Hepatocyte (in vitro differentiated cells): ENCODE results near the gene PTGDS. TPM values are rescaled to one million over a fixed set of nuclear protein-coding genes. Genes with fewer than 3 reads are reported as not detected.

Experiments
- DNase-seq: peaks from one replicate; pipeline ENCODE4 v3.0.0-alpha.2; 2016; ENCODE audit warnings: low spot score
- H2AFZ ChIP-seq: fragments of 200-600 bp; sonication (generic); 2 replicates; pipeline ENCODE4 v1.6.0; 2016; ENCODE audit warnings: antibody characterized with exemption, mild to moderate bottlenecking
- H3K27ac ChIP-seq: fragments of 200-600 bp; sonication (generic); 2 replicates; pipeline ENCODE4 v1.5.1; 2016; ENCODE audit warnings: mild to moderate bottlenecking
- H3K27me3 ChIP-seq: fragments of 200-600 bp; sonication (generic); 2 replicates; pipeline ENCODE4 v1.6.1; 2016
- H3K36me3 ChIP-seq: fragments of 200-600 bp; sonication (generic); replicated peaks from 2 replicates; pipeline ENCODE4 v1.5.1; 2016; ENCODE audit warnings: low read depth; ENCODE audit not compliant: insufficient read depth
- H3K4me1 ChIP-seq: fragments of 200-600 bp; sonication (generic); 2 replicates; pipeline ENCODE4 v1.5.1; 2016; ENCODE audit warnings: mild to moderate bottlenecking, moderate library complexity; ENCODE audit not compliant: insufficient read depth
- H3K4me2 ChIP-seq: fragments of 200-600 bp; sonication (generic); 2 replicates; pipeline ENCODE4 v1.6.0; 2016
- H3K4me3 ChIP-seq: fragments of 200-600 bp; sonication (generic); 2 replicates; pipeline ENCODE4 v1.5.1; 2016; ENCODE audit warnings: mild to moderate bottlenecking
- H3K79me2 ChIP-seq: fragments of 200-600 bp; sonication (generic); 2 replicates; pipeline ENCODE4 v1.6.0; 2017; ENCODE audit warnings: mild to moderate bottlenecking
- H3K9me2 ChIP-seq: fragments of 200-600 bp; sonication (generic); replicated peaks from 2 replicates; pipeline ENCODE4 v1.6.0; 2017; ENCODE audit warnings: mild to moderate bottlenecking; ENCODE audit not compliant: insufficient read depth
- H3K9me3 ChIP-seq: fragments of 200-600 bp; sonication (generic); 2 replicates; pipeline ENCODE4 v1.5.1; 2016; ENCODE audit warnings: low read depth, mild to moderate bottlenecking
- H4K20me1 ChIP-seq: fragments of 200-600 bp; sonication (generic); 2 replicates; pipeline ENCODE4 v1.6.0; 2016; ENCODE audit warnings: mild to moderate bottlenecking; ENCODE audit not compliant: insufficient read depth, poor library complexity, severe bottlenecking
- EZH2 ChIP-seq: fragments of 200-600 bp; sonication (generic); IDR thresholded peaks from 2 replicates; pipeline ENCODE4 v1.6.1; 2016; ENCODE audit warnings: antibody characterized with exemption, mild to moderate bottlenecking, borderline replicate concordance
- EZH2phosphoT487 ChIP-seq: fragments of 200-600 bp; sonication (generic); IDR thresholded peaks from one replicate; pipeline ENCODE4 v1.6.1; 2018; ENCODE audit warnings: antibody characterized with exemption, mild to moderate bottlenecking, low read depth, moderate library complexity; ENCODE audit not compliant: unreplicated experiment, severe bottlenecking
- WGBS: methylation state at CpG from one replicate; pipeline ENCODE4 v1.1.6; 2016; ENCODE audit warnings: low lambda C conversion rate; ENCODE audit errors: missing lambda C conversion rate; 5-methylcytosine and 5-hydroxymethylcytosine counted together
- polyA plus RNA-seq: library from polyadenylated mRNA; unstranded; fragments of >200 nt; fragmentation: Nextera tagmentation; extraction: Ambion mirVana; gene quantifications from 2 replicates; pipeline ENCODE4 v1.2.1, GENCODE V29; 2016
- total RNA-seq: library from RNA; depleted of rRNA; stranded (reverse); fragments of >200 nt; gene quantifications from 2 replicates; pipeline ENCODE4 v1.2.3, GENCODE V29; 2014
- TF ChIP-seq, protein P1 (sequence below): fragments of 200-600 bp; sonication (generic); IDR thresholded peaks from 2 replicates; pipeline ENCODE4 v1.5.1; 2016; ENCODE audit warnings: antibody characterized with exemption, mild to moderate bottlenecking; ENCODE audit not compliant: poor library complexity

The PTGDS gene
- total and polyA plus RNA-seq, 2 experiments from 2014 or later = 56.0 to 290 TPM

DNA sequence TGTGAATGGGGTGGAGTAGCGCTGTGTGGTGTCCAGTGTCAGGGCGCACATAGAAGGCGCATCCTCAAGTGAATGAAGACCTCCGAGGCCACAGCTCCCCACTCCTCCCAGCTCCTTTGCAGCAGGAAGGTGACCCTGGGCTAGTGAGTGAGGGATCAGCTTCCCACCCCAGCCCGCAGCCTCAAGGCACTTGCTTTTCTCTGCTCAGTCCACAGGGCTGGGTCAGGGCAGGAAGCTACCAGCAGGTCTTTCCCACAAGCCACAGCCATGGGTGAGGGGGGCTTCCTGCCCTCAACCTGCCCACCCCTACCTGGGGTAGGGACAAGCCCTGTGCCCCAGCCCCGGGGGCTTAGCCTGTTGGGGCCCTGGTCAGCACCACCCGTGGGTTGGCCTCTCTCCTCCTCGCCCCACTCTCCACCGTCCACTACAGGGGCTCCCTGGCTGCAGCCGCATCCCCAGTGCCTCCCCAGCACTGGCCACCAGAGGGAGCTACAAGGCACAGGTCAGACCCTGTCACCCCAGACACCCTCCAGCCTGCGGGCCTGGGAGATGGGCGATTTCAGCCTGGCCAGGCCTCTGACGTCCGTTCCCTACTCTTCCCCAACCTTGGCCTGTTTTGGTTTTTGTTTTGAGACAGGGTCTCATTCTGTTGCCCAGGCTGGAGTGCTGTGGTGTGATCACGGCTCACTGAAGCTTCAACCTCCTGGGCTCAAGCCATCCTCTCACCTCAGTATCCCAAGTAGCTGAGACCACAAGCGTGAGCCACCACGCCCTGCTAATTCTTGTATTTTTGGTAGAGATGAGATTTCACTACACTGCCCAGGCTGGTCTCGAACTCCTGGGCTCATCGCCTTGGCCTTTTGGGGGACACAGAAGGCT is 52.0 kb downstream of the PTGDS start:
- no peaks in the 10 kb centered on the region for H3K27me3 ChIP-seq
- H3K9me3 ChIP-seq = no peaks in the 10 kb centered on the region
- WGBS = 48% methylated on average over 19 of the region's 19 CpGs
- no peak overlapping the region for H2AFZ ChIP-seq
- peak overlapping the region; percentile 72 for H3K27ac ChIP-seq
- H3K9me2 ChIP-seq = no peaks in the 10 kb centered on the region
- peak; percentile 83 for DNase-seq
- peaks cover 20% of the 10 kb centered on the region for H3K4me1 ChIP-seq
- no peaks in the 10 kb centered on the region for H3K79me2 ChIP-seq
- no peaks in the 10 kb centered on the region for H4K20me1 ChIP-seq
- no peaks in the 10 kb centered on the region for H3K36me3 ChIP-seq
- no peak for TF ChIP-seq EZH2phosphoT487
- TF ChIP-seq, protein P1, sequence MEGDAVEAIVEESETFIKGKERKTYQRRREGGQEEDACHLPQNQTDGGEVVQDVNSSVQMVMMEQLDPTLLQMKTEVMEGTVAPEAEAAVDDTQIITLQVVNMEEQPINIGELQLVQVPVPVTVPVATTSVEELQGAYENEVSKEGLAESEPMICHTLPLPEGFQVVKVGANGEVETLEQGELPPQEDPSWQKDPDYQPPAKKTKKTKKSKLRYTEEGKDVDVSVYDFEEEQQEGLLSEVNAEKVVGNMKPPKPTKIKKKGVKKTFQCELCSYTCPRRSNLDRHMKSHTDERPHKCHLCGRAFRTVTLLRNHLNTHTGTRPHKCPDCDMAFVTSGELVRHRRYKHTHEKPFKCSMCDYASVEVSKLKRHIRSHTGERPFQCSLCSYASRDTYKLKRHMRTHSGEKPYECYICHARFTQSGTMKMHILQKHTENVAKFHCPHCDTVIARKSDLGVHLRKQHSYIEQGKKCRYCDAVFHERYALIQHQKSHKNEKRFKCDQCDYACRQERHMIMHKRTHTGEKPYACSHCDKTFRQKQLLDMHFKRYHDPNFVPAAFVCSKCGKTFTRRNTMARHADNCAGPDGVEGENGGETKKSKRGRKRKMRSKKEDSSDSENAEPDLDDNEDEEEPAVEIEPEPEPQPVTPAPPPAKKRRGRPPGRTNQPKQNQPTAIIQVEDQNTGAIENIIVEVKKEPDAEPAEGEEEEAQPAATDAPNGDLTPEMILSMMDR = peak; percentile 81
- no peak overlapping the region for H3K4me3 ChIP-seq
- H3K4me2 ChIP-seq = peak overlapping the region; percentile 100

DNA sequence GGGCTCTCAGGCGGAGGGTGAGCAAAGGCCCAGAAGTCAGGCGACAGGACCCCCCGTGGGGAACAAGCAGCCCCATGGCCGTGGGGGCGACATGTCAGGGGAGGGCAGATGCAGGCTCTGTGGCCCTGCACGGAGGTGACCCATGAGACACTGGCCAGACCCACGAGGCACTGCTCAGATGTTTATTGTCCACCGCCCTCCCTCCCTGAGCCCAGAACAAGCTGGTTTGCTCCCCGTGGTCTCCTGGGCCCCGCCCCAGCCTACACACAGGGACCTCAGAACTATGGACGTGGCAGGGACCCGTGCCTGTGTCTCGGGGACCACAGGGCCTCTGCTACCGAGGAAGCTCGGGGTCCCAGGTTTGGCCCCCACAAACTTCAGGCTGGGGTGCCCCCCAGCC is 52.7 kb downstream of the PTGDS start:
- no peaks in the 10 kb centered on the region for H3K36me3 ChIP-seq
- no peak overlapping the region for H2AFZ ChIP-seq
- no peaks in the 10 kb centered on the region for H3K9me2 ChIP-seq
- no peak for DNase-seq
- peaks cover 20% of the 10 kb centered on the region for H3K4me1 ChIP-seq
- no peaks in the 10 kb centered on the region for H3K79me2 ChIP-seq
- H3K27me3 ChIP-seq = no peaks in the 10 kb centered on the region
- 86% methylated on average over 14 of the region's 15 CpGs for WGBS
- H3K4me3 ChIP-seq = no peak overlapping the region
- no peak overlapping the region for H3K27ac ChIP-seq
- no peaks in the 10 kb centered on the region for H4K20me1 ChIP-seq
- TF ChIP-seq, protein P1 = no peak
- no peak for TF ChIP-seq EZH2phosphoT487
- TF ChIP-seq EZH2 = no peak
- no peaks in the 10 kb centered on the region for H3K9me3 ChIP-seq
- no peak overlapping the region for H3K4me2 ChIP-seq

DNA sequence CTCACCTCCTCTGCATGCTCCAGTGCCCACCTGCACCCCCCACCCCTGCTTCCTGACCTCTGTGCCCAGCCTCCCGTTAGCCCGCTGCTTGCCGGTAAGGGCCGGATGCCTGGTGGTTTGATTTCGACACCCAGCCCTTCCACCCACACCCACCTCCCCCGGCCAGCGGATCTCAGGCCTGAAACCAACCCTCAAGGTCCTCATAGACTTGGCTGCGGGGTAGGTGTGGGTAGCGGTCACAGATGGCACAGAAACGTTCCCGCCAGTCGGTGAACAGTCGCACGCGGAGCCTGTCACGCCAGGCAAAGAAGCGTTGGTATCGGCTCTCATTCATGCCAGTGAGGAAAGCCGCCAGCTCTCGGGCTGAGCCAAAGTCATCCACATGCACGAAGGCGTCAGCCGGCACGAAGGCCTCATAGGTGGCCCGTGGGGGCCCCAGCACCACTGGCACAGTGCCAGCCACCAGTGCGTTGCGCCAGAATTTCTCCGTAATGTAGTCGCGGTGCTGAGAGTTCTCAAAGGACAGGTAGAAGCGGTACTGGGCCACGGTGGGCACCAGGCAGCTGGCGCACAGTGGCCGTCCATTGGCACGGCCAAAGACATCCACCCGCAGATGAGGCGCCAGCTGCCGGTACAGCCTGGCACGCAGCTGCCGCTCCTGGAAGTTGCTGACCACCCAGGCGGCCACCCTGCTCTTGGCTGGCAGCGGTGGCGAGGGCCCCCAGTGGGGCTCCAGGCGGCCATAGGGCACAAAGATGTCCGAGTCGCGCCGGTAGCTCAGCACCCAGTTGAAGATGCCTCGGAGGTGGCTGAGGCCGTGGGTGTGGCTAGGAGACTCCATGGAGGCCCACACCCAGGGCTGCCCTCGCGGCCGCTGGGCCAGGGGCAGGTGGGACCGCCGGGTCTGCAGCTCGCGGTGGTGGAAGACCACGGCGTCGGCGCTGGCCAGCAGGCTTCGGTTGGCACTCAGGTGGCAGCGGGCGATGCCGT is 53.5 kb downstream of the PTGDS start:
- Histone ChIP-seq H3K4me1 (peaks cover 20% of the 10 kb centered on the region), H3K9me2 (no peaks in the 10 kb centered on the region), H3K79me2 (no peaks in the 10 kb centered on the region), H3K4me2 (no peak overlapping the region), H4K20me1 (no peaks in the 10 kb centered on the region), H3K4me3 (no peak overlapping the region), H3K27ac (no peak overlapping the region), H3K27me3 (no peaks in the 10 kb centered on the region), H3K9me3 (no peaks in the 10 kb centered on the region), H3K36me3 (no peaks in the 10 kb centered on the region), H2AFZ (no peak overlapping the region)
- no peak for DNase-seq
- no peak for TF ChIP-seq EZH2phosphoT487
- TF ChIP-seq, protein P1 = no peak
- TF ChIP-seq EZH2 = no peak
- 97% methylated on average over 56 of the region's 65 CpGs for WGBS

Other genes with a start within 250 kb of the PTGDS start
Only the 30 nearest of the 37 such genes appear.
- not detected in 2 replicates for gene LCN8, start 219.3 kb upstream of the PTGDS start, total RNA-seq
- gene LCN8, start 219.3 kb upstream of the PTGDS start, polyA plus RNA-seq = not detected in 2 replicates
- 1.5 and 35.9 TPM in 2 replicates for gene LCN15, start 213.0 kb upstream of the PTGDS start, total RNA-seq
- 0.85 and 1.4 TPM in 2 replicates for gene LCN15, start 213.0 kb upstream of the PTGDS start, polyA plus RNA-seq
- gene TMEM141, start 186.2 kb upstream of the PTGDS start, total RNA-seq = 230 and 232 TPM in 2 replicates
- gene TMEM141, start 186.2 kb upstream of the PTGDS start, polyA plus RNA-seq = 372 and 385 TPM in 2 replicates
- 10.5 and 17.7 TPM in 2 replicates for gene CCDC183, start 181.2 kb upstream of the PTGDS start, total RNA-seq
- 32.1 and 56.4 TPM in 2 replicates for gene CCDC183, start 181.2 kb upstream of the PTGDS start, polyA plus RNA-seq
- 67.2 and 72.3 TPM in 2 replicates for gene RABL6, start 169.6 kb upstream of the PTGDS start, total RNA-seq
- gene RABL6, start 169.6 kb upstream of the PTGDS start, polyA plus RNA-seq = 103 and 110 TPM in 2 replicates
- gene AJM1, start 135.0 kb upstream of the PTGDS start, total RNA-seq = 2.0 and 3.0 TPM in 2 replicates
- gene AJM1, start 135.0 kb upstream of the PTGDS start, polyA plus RNA-seq = 7.2 and 7.7 TPM in 2 replicates
- 101 and 111 TPM in 2 replicates for gene PHPT1, start 128.1 kb upstream of the PTGDS start, total RNA-seq
- 384 and 390 TPM in 2 replicates for gene PHPT1, start 128.1 kb upstream of the PTGDS start, polyA plus RNA-seq
- 7.9 and 8.5 TPM in 2 replicates for gene MAMDC4, start 125.2 kb upstream of the PTGDS start, total RNA-seq
- gene MAMDC4, start 125.2 kb upstream of the PTGDS start, polyA plus RNA-seq = 12.7 and 16.9 TPM in 2 replicates
- 318 and 372 TPM in 2 replicates for gene EDF1, start 111.2 kb upstream of the PTGDS start, total RNA-seq
- 508 and 568 TPM in 2 replicates for gene EDF1, start 111.2 kb upstream of the PTGDS start, polyA plus RNA-seq
- 7.6 TPM in 2 replicates for gene TRAF2, start 91.0 kb upstream of the PTGDS start, total RNA-seq
- 12.4 and 12.6 TPM in 2 replicates for gene TRAF2, start 91.0 kb upstream of the PTGDS start, polyA plus RNA-seq
- gene FBXW5, start 32.8 kb upstream of the PTGDS start, total RNA-seq = 141 and 179 TPM in 2 replicates
- gene FBXW5, start 32.8 kb upstream of the PTGDS start, polyA plus RNA-seq = 160 and 172 TPM in 2 replicates
- 5.7 and 15.7 TPM in 2 replicates for gene C8G, start 32.3 kb upstream of the PTGDS start, total RNA-seq
- 15.4 and 15.7 TPM in 2 replicates for gene C8G, start 32.3 kb upstream of the PTGDS start, polyA plus RNA-seq
- 1.6 and 4.1 TPM in 2 replicates for gene LCN12, start 25.2 kb upstream of the PTGDS start, total RNA-seq
- gene LCN12, start 25.2 kb upstream of the PTGDS start, polyA plus RNA-seq = 27.4 and 36.8 TPM in 2 replicates
- gene LCNL1, start 5.5 kb downstream of the PTGDS start, total RNA-seq = 0.04 and 0.13 TPM in 2 replicates
- gene LCNL1, start 5.5 kb downstream of the PTGDS start, polyA plus RNA-seq = 0.47 and 2.2 TPM in 2 replicates
- gene PAXX, start 14.9 kb downstream of the PTGDS start, total RNA-seq = 35.1 and 39.5 TPM in 2 replicates
- 89.5 and 97.5 TPM in 2 replicates for gene PAXX, start 14.9 kb downstream of the PTGDS start, polyA plus RNA-seq
- 6.6 and 9.9 TPM in 2 replicates for gene CLIC3, start 19.1 kb downstream of the PTGDS start, total RNA-seq
- 45.0 and 63.5 TPM in 2 replicates for gene CLIC3, start 19.1 kb downstream of the PTGDS start, polyA plus RNA-seq
- 12.7 and 14.6 TPM in 2 replicates for gene ABCA2, start 50.7 kb downstream of the PTGDS start, total RNA-seq
- gene ABCA2, start 50.7 kb downstream of the PTGDS start, polyA plus RNA-seq = 15.6 and 21.8 TPM in 2 replicates
- not detected in 2 replicates for gene FUT7, start 54.6 kb downstream of the PTGDS start, total RNA-seq
- 0.06 TPM in 1 of 2 replicates, not detected in the other for gene FUT7, start 54.6 kb downstream of the PTGDS start, polyA plus RNA-seq
- gene NPDC1, start 68.7 kb downstream of the PTGDS start, total RNA-seq = 12.3 and 12.7 TPM in 2 replicates
- gene NPDC1, start 68.7 kb downstream of the PTGDS start, polyA plus RNA-seq = 69.8 and 72.7 TPM in 2 replicates
- 1.8 and 2.3 TPM in 2 replicates for gene ENTPD2, start 76.6 kb downstream of the PTGDS start, total RNA-seq
- 1.1 and 3.2 TPM in 2 replicates for gene ENTPD2, start 76.6 kb downstream of the PTGDS start, polyA plus RNA-seq
- gene SAPCD2, start 93.1 kb downstream of the PTGDS start, total RNA-seq = 4.6 and 7.5 TPM in 2 replicates
- 4.8 and 5.6 TPM in 2 replicates for gene SAPCD2, start 93.1 kb downstream of the PTGDS start, polyA plus RNA-seq
- 11.2 and 15.6 TPM in 2 replicates for gene UAP1L1, start 100.0 kb downstream of the PTGDS start, total RNA-seq
- 39.1 and 40.1 TPM in 2 replicates for gene UAP1L1, start 100.0 kb downstream of the PTGDS start, polyA plus RNA-seq
- 54.6 and 60.8 TPM in 2 replicates for gene MAN1B1, start 109.5 kb downstream of the PTGDS start, total RNA-seq
- 94.2 and 101 TPM in 2 replicates for gene MAN1B1, start 109.5 kb downstream of the PTGDS start, polyA plus RNA-seq
- 206 and 207 TPM in 2 replicates for gene DPP7, start 137.2 kb downstream of the PTGDS start, total RNA-seq
- gene DPP7, start 137.2 kb downstream of the PTGDS start, polyA plus RNA-seq = 544 and 678 TPM in 2 replicates
- gene GRIN1, start 161.7 kb downstream of the PTGDS start, total RNA-seq = not detected in 2 replicates
- not detected in 2 replicates for gene GRIN1, start 161.7 kb downstream of the PTGDS start, polyA plus RNA-seq
- 0.73 and 1.1 TPM in 2 replicates for gene LRRC26, start 192.5 kb downstream of the PTGDS start, total RNA-seq
- 0.89 and 2.6 TPM in 2 replicates for gene LRRC26, start 192.5 kb downstream of the PTGDS start, polyA plus RNA-seq
- gene TMEM210, start 194.6 kb downstream of the PTGDS start, total RNA-seq = not detected in 2 replicates
- gene TMEM210, start 194.6 kb downstream of the PTGDS start, polyA plus RNA-seq = not detected in 2 replicates
- 21.3 and 26.2 TPM in 2 replicates for gene ANAPC2, start 211.1 kb downstream of the PTGDS start, total RNA-seq
- 12.2 and 16.2 TPM in 2 replicates for gene ANAPC2, start 211.1 kb downstream of the PTGDS start, polyA plus RNA-seq
- 74.3 and 82.2 TPM in 2 replicates for gene SSNA1, start 211.2 kb downstream of the PTGDS start, total RNA-seq
- gene SSNA1, start 211.2 kb downstream of the PTGDS start, polyA plus RNA-seq = 128 and 137 TPM in 2 replicates
- 27.6 and 34.4 TPM in 2 replicates for gene TPRN, start 223.2 kb downstream of the PTGDS start, total RNA-seq
- 82.3 and 104 TPM in 2 replicates for gene TPRN, start 223.2 kb downstream of the PTGDS start, polyA plus RNA-seq